WTC11 (cell line): ENCODE results near the gene TERB2. TPM values are rescaled to one million over a fixed set of nuclear protein-coding genes. Genes with fewer than 3 reads are reported as not detected.
"Not testable (repeated sequence)": the region's sequence is repeated elsewhere in the genome, so short reads cannot be mapped to it uniquely, and the experiment has no call there.

Experiments used
- ATAC-seq: fragments of 200-7000 bp; cut with Tn5 transposase; 2 replicates; pipeline ENCODE4 v1.10.0; 2021; ENCODE audit warnings: mild to moderate bottlenecking, moderate library complexity
- CTCF ChIA-PET: fragments of 300-600 bp; sonication (Branson Sonifier 250); formaldehyde crosslinking; loops from one replicate; lab custom pipeline; 2021; ENCODE audit warnings: antibody characterized with exemption; lab: Charles Lee
- POLR2A ChIA-PET: fragments of 350-600 bp; sonication (Branson Sonifier 250); formaldehyde crosslinking; loops from one replicate; lab custom pipeline; 2021; ENCODE audit warnings: antibody characterized with exemption; lab: Charles Lee
- DNase-seq: peaks from one replicate; pipeline ENCODE4 v3.0.0; 2021; ENCODE audit warnings: low spot score
- H3K27ac Mint-ChIP-seq: 2 replicates; pipeline ENCODE4 v1.8.0; 2021; ENCODE audit warnings: mixed read lengths
- H3K27me3 Mint-ChIP-seq: 2 replicates; pipeline ENCODE4 v1.8.0; 2021; ENCODE audit warnings: low read depth, mild to moderate bottlenecking, moderate library complexity, mixed read lengths
- H3K36me3 Mint-ChIP-seq: 2 replicates; pipeline ENCODE4 v1.8.0; 2021; ENCODE audit warnings: mixed read lengths
- H3K4me1 Mint-ChIP-seq: 2 replicates; pipeline ENCODE4 v1.8.0; 2022; ENCODE audit warnings: mixed read lengths
- H3K4me3 Mint-ChIP-seq: 2 replicates; pipeline ENCODE4 v1.8.0; 2021; ENCODE audit warnings: mild to moderate bottlenecking, moderate library complexity, mixed read lengths
- H3K9me3 Mint-ChIP-seq: 2 replicates; pipeline ENCODE4 v1.8.0; 2021; ENCODE audit warnings: mixed read lengths
- ATF2 ChIP-seq: sonication (generic); formaldehyde crosslinking; IDR thresholded peaks from 2 replicates; pipeline ENCODE4 v1.8.1; 2022; ENCODE audit warnings: low read depth, missing genetic modification reagents, borderline replicate concordance
- CDX4 ChIP-seq: fragments of 250-450 bp; sonication (Bioruptor Pico); IDR thresholded peaks from 2 replicates; pipeline ENCODE4 v1.9.0; 2021; ENCODE audit warnings: moderate library complexity, mild to moderate bottlenecking, inconsistent platforms, borderline replicate concordance
- CTCF ChIP-seq: fragments of 200-600 bp; IDR thresholded peaks from 2 replicates; pipeline ENCODE4 v1.8.0; 2022; ENCODE audit warnings: antibody characterized with exemption
- FOXK1 ChIP-seq: sonication (generic); formaldehyde crosslinking; IDR thresholded peaks from 2 replicates; pipeline ENCODE4 v1.8.0; 2022; ENCODE audit warnings: mild to moderate bottlenecking, moderate library complexity, missing genetic modification reagents
- HMGXB4 ChIP-seq: sonication (generic); formaldehyde crosslinking; IDR thresholded peaks from 2 replicates; pipeline ENCODE4 v1.8.1; 2023; ENCODE audit warnings: mild to moderate bottlenecking, moderate library complexity, missing genetic modification reagents
- IRF2 ChIP-seq: sonication (generic); formaldehyde crosslinking; IDR thresholded peaks from 2 replicates; pipeline ENCODE4 v1.8.0; 2022; ENCODE audit warnings: low read depth, missing genetic modification reagents, borderline replicate concordance
- MAX ChIP-seq: sonication (generic); formaldehyde crosslinking; IDR thresholded peaks from 2 replicates; pipeline ENCODE4 v1.8.0; 2022; ENCODE audit warnings: mild to moderate bottlenecking, missing genetic modification reagents
- NR3C1 ChIP-seq: sonication (generic); formaldehyde crosslinking; conservative IDR thresholded peaks from 2 replicates; pipeline ENCODE4 v1.8.1; 2023; ENCODE audit warnings: low read depth, mild to moderate bottlenecking, missing genetic modification reagents
- TCF7 ChIP-seq: sonication (generic); formaldehyde crosslinking; IDR thresholded peaks from 2 replicates; pipeline ENCODE4 v1.8.0; 2022; ENCODE audit warnings: mild to moderate bottlenecking, low read depth, missing genetic modification reagents, moderate library complexity
- TEAD1 ChIP-seq: sonication (generic); formaldehyde crosslinking; IDR thresholded peaks from 2 replicates; pipeline ENCODE4 v1.8.0; 2022; ENCODE audit warnings: mild to moderate bottlenecking, missing genetic modification reagents
- ZBTB21 ChIP-seq: sonication (generic); formaldehyde crosslinking; IDR thresholded peaks from 2 replicates; pipeline ENCODE4 v1.8.1; 2023; ENCODE audit warnings: mild to moderate bottlenecking, missing genetic modification reagents, borderline replicate concordance
- ZNF425 ChIP-seq: fragments of 250-450 bp; sonication (Bioruptor Pico); conservative IDR thresholded peaks from 2 replicates; pipeline ENCODE4 v1.9.0; 2021; ENCODE audit warnings: mild to moderate bottlenecking
- ZNF512 ChIP-seq: sonication (generic); formaldehyde crosslinking; IDR thresholded peaks from 2 replicates; pipeline ENCODE4 v1.8.1; 2022; ENCODE audit warnings: missing genetic modification reagents, borderline replicate concordance
- total RNA-seq: library from RNA; stranded (reverse); gene quantifications from 3 replicates; pipeline ENCODE4 v1.2.3, GENCODE V29; 2021

Gene TERB2
- total RNA-seq, 1 experiment from 2014 or later, result not detected

GRCh38 chr15:44999105-44999504 is 42.6 kb downstream of the TERB2 start (continued):
- TF ChIP-seq TCF7 (CRISPR knock-in tag) (no peak), CTCF (no peak), MAX (CRISPR knock-in tag) (no peak), ATF2 (CRISPR knock-in tag) (no peak), IRF2 (CRISPR knock-in tag) (no peak), TEAD1 (CRISPR knock-in tag) (no peak), CDX4 (no peak), NR3C1 (no peak)

GRCh38 chr15:45001180-45001579 is 44.7 kb downstream of the TERB2 start:
- ATAC-seq, POLR2A ChIA-PET: not testable (repeated sequence)

GRCh38 chr15:45003731-45004410 is 47.4 kb downstream of the TERB2 start:
- H3K27ac Mint-ChIP-seq, H3K4me3 Mint-ChIP-seq, H3K27me3 Mint-ChIP-seq, DNase-seq, ATAC-seq, POLR2A ChIA-PET, H3K4me1 Mint-ChIP-seq: not testable (repeated sequence)
- Mint-ChIP-seq H3K36me3 (peaks cover 17% of the 10 kb centered on the region), H3K9me3 (peaks cover 48% of the 10 kb centered on the region)
- CTCF ChIA-PET, result interaction anchor here (0.6 kb wide), 1 partner anchor 85 kb away, joined by 3 read pairs; no protein-coding TSS in a partner anchor

More at GRCh38 chr15:45001180-45001579, 44.7 kb downstream of the TERB2 start:
- H3K27me3 Mint-ChIP-seq, H3K4me1 Mint-ChIP-seq, DNase-seq, CTCF ChIA-PET, H3K27ac Mint-ChIP-seq, H3K4me3 Mint-ChIP-seq, H3K36me3 Mint-ChIP-seq: not testable (repeated sequence)
- H3K9me3 Mint-ChIP-seq, result peaks cover 26% of the 10 kb centered on the region

- H3K27ac Mint-ChIP-seq, H3K4me1 Mint-ChIP-seq, H3K4me3 Mint-ChIP-seq, POLR2A ChIA-PET, DNase-seq, CTCF ChIA-PET, H3K27me3 Mint-ChIP-seq, ATAC-seq: not testable (repeated sequence)
- Mint-ChIP-seq H3K9me3 (peaks cover 55% of the 10 kb centered on the region), H3K36me3 (peaks cover 18% of the 10 kb centered on the region)
Observed at GRCh38 chr15:45004590-45005175, 48.2 kb downstream of the TERB2 start.

- H3K27ac Mint-ChIP-seq, result no peak overlapping the region
- peaks cover 8% of the 10 kb centered on the region for H3K27me3 Mint-ChIP-seq
- DNase-seq (no peak), ATAC-seq (no peak)
- ChIA-PET CTCF (no interaction called here), POLR2A (no interaction called here)
- H3K9me3 Mint-ChIP-seq, result peaks cover 54% of the 10 kb centered on the region
- H3K4me1 Mint-ChIP-seq, result peaks cover 5% of the 10 kb centered on the region
- no peak overlapping the region for H3K4me3 Mint-ChIP-seq
- H3K36me3 Mint-ChIP-seq, result peaks cover 20% of the 10 kb centered on the region
- no peak for TF ChIP-seq ZBTB21 (CRISPR knock-in tag)
- TF ChIP-seq FOXK1 (CRISPR knock-in tag), result no peak
- no peak for TF ChIP-seq CDX4
- TF ChIP-seq ZNF512 (CRISPR knock-in tag), result no peak
- TF ChIP-seq HMGXB4, result no peak
- TF ChIP-seq ZNF425 (CRISPR knock-in tag), result no peak
Observed at GRCh38 chr15:45009046-45009445, 52.6 kb downstream of the TERB2 start.
